SH-SY5Y (cell line): ENCODE measurements around the gene RBM34.

ENCODE experiments used
- GATA2 ChIP-seq: IDR thresholded peaks from 2 replicates; pipeline ENCODE4 v1.6.1; 2011; ENCODE audit warnings: mild to moderate bottlenecking, low read depth, low read length
- GATA3 ChIP-seq: IDR thresholded peaks from 2 replicates; pipeline ENCODE4 v1.6.1; 2011; ENCODE audit warnings: low read depth, mild to moderate bottlenecking, low read length, moderate library complexity

- TF ChIP-seq GATA2 (no peak), GATA3 (no peak)
These were observed 62.1 kb downstream of the RBM34 start for GRCh38 chr1:235098991-235099390.
